K562 (cell line): ENCODE results near the gene ARFGEF3. TPM values are rescaled to one million over a fixed set of nuclear protein-coding genes. Genes with fewer than 3 reads are reported as not detected.

Experiments
- ATAC-seq: fragments of 200-7000 bp; cut with Tn5 transposase; 3 replicates; pipeline ENCODE4 v1.9.1; 2020; ENCODE audit warnings: moderate library complexity
- BruUV-seq: library from RNA; stranded (reverse); fragments of 400-500 nt; replicated peaks from 2 replicates; lab custom pipeline; 2021; lab: Mats Ljungman, UMichigan
- CTCF ChIA-PET: fragments of 300-600 bp; formaldehyde crosslinking; extraction: SDS; loops from one replicate; lab custom pipeline; 2021; ENCODE audit warnings: low intra/inter-chr PET ratio; lab: Yijun Ruan, JAX
- POLR2A ChIA-PET: fragments of 300-600, 350-650 bp; sonication (Branson Sonifier 250); formaldehyde crosslinking; extraction: SDS; loops from one replicate; lab custom pipeline; 2021; ENCODE audit warnings: antibody characterized with exemption, inconsistent platforms; lab: Yijun Ruan, JAX
- DNase-seq, 4 experiments: peaks; one replicate each; pipeline versions ENCODE4 v3.0.0 to v3.0.0-alpha.2; 2011 to 2018; ENCODE audit warnings: low spot score in 3 of 4, mixed read lengths in 3 of 4; ENCODE audit errors: extremely low read depth in 1 of 4
- FAIRE-seq: peaks from 2 replicates; lab custom pipeline; 2011; peaks lifted over from hg19 to GRCh38; lab: Jason Lieb, UNC
- H2AFZ ChIP-seq: 2 replicates; pipeline ENCODE4 v1.6.0; 2011; ENCODE audit warnings: low read depth, low read length, control low read depth, inconsistent platforms
- H3K27ac ChIP-seq: fragments of 200-600 bp; 3 replicates; pipeline ENCODE4 v1.8.0; 2011; ENCODE audit warnings: low read depth, mild to moderate bottlenecking, control low read depth, inconsistent platforms, low read length, moderate library complexity, mixed read lengths; ENCODE audit errors: extremely low read depth
- H3K27me3 ChIP-seq, 2 experiments: fragments of 300-600 bp in 1 of 2; 2 replicates in 1 of 2; 3 replicates in 1 of 2; pipeline versions ENCODE4 v1.6.0 to v1.8.0; 2011; ENCODE audit warnings: inconsistent platforms in 2 of 2, low read length in 2 of 2, mild to moderate bottlenecking in 1 of 2, mixed read lengths in 1 of 2, moderate library complexity in 1 of 2; ENCODE audit not compliant: control insufficient read depth in 2 of 2, insufficient read depth in 2 of 2
- H3K36me3 ChIP-seq: fragments of 300-600 bp; 3 replicates; pipeline ENCODE4 v1.8.0; 2011; ENCODE audit warnings: mild to moderate bottlenecking, low read length, inconsistent platforms; ENCODE audit not compliant: control insufficient read depth, insufficient read depth
- H3K4me1 ChIP-seq, 2 experiments: fragments of 200-600 bp in 1 of 2; replicated peaks in 1 of 2; 2 replicates in 1 of 2; 3 replicates in 1 of 2; pipeline versions ENCODE4 v1.5.1 to v1.8.0; 2011; ENCODE audit warnings: inconsistent platforms in 2 of 2, low read length in 2 of 2, mild to moderate bottlenecking in 1 of 2, mixed read lengths in 1 of 2, moderate library complexity in 1 of 2; ENCODE audit not compliant: control insufficient read depth in 2 of 2, insufficient read depth in 2 of 2
- H3K4me2 ChIP-seq: 2 replicates; pipeline ENCODE4 v1.6.1; 2011; ENCODE audit warnings: low read length, control low read depth, inconsistent platforms, mixed read lengths; ENCODE audit not compliant: insufficient read depth
- H3K4me3 ChIP-seq: fragments of 200-600 bp; sonication (generic), shearing (Covaris generic); 2 replicates; pipeline ENCODE4 v1.5.1; 2016; ENCODE audit warnings: control low read depth, inconsistent platforms
- H3K79me2 ChIP-seq: fragments of 200-600 bp; 3 replicates; pipeline ENCODE4 v1.8.0; 2011; ENCODE audit warnings: low read length, inconsistent platforms; ENCODE audit not compliant: control insufficient read depth, insufficient read depth
- H3K9ac ChIP-seq, 2 experiments: 2 replicates each; pipeline versions ENCODE4 v1.6.0 to v1.6.1; 2011; ENCODE audit warnings: low read depth in 2 of 2, low read length in 2 of 2, control low read depth in 1 of 2, inconsistent platforms in 1 of 2, mild to moderate bottlenecking in 1 of 2, mixed read lengths in 1 of 2; ENCODE audit not compliant: insufficient read depth in 1 of 2
- H3K9me1 ChIP-seq: one replicate; pipeline ENCODE4 v1.6.0; 2011; ENCODE audit warnings: inconsistent platforms, mild to moderate bottlenecking, low read length, moderate library complexity; ENCODE audit not compliant: control insufficient read depth, insufficient read depth
- H3K9me3 ChIP-seq: replicated peaks from 2 replicates; pipeline ENCODE4 v1.5.1; 2011; ENCODE audit warnings: low read depth, low read length, inconsistent platforms; ENCODE audit not compliant: control insufficient read depth, insufficient read depth
- H4K20me1 ChIP-seq: replicated peaks from 2 replicates; pipeline ENCODE4 v1.6.1; 2011; ENCODE audit warnings: low read length, inconsistent platforms, mixed read lengths; ENCODE audit not compliant: control insufficient read depth, insufficient read depth
- GTF2F1 ChIP-seq: IDR thresholded peaks from 2 replicates; pipeline ENCODE4 v1.6.1; 2011; ENCODE audit warnings: low read depth, low read length, improper control_type of control experiment
- HBP1 ChIP-seq: fragments of 450-650 bp; formaldehyde crosslinking; IDR thresholded peaks from 2 replicates; pipeline ENCODE4 v1.4.0; 2022; ENCODE audit warnings: missing genetic modification characterization
- NR3C1 ChIP-seq: sonication (generic); formaldehyde crosslinking; IDR thresholded peaks from 2 replicates; pipeline ENCODE4 v1.8.1; 2022; ENCODE audit warnings: missing genetic modification reagents
- PML ChIP-seq: IDR thresholded peaks from 2 replicates; pipeline ENCODE4 v1.6.1; 2012; ENCODE audit warnings: low read length, inconsistent platforms
- PTTG1 ChIP-seq: fragments of 450-650 bp; IDR thresholded peaks from 2 replicates; pipeline ENCODE4 v1.6.1; 2016; ENCODE audit warnings: low read depth, mild to moderate bottlenecking, missing genetic modification characterization, missing compliant biosample characterization
- RERE ChIP-seq: sonication (generic); formaldehyde crosslinking; IDR thresholded peaks from 2 replicates; pipeline ENCODE4 v1.8.0; 2023; ENCODE audit warnings: missing genetic modification reagents, mild to moderate bottlenecking, borderline replicate concordance
- SRSF1 ChIP-seq: fragments of 200-400 bp; formaldehyde crosslinking; IDR thresholded peaks from 2 replicates; pipeline ENCODE4 v1.6.1; 2017; ENCODE audit warnings: mild to moderate bottlenecking, low read depth, low read length, moderate library complexity
- STAG1 ChIP-seq: sonication (generic); formaldehyde crosslinking; IDR thresholded peaks from 2 replicates; pipeline ENCODE4 v1.5.0; 2020; ENCODE audit warnings: missing genetic modification reagents, borderline replicate concordance
- VEZF1 ChIP-seq: fragments of 200-800 bp; sonication (Bioruptor generic); IDR thresholded peaks from 2 replicates; pipeline ENCODE4 v1.6.1; 2017; ENCODE audit warnings: missing genetic modification characterization, missing compliant biosample characterization
- ZNF384 ChIP-seq: IDR thresholded peaks from 2 replicates; pipeline ENCODE4 v1.6.1; 2012; ENCODE audit warnings: low read depth, low read length, improper control_type of control experiment
- ZNF57 ChIP-seq: fragments of 450-650 bp; formaldehyde crosslinking; IDR thresholded peaks from 2 replicates; pipeline ENCODE4 v1.4.0; 2020; ENCODE audit warnings: mild to moderate bottlenecking, moderate library complexity
- WGBS: fragments of 100-300 bp; shearing (Covaris generic); methylation state at CpG from one replicate; pipeline ENCODE4 v1.1.6; 2016; ENCODE audit warnings: low coverage, mixed read lengths; ENCODE audit not compliant: insufficient coverage; ENCODE audit errors: missing lambda C conversion rate; 5-methylcytosine and 5-hydroxymethylcytosine counted together
- in situ Hi-C: fragments of 300-500 bp; cut with MboI; formaldehyde crosslinking; loops from 4 replicates; pipeline ENCODE4 v1.15.0; 2018; ENCODE audit warnings: inconsistent platforms, mixed read lengths
- intact Hi-C: fragments of 100-400 bp; cut with micrococcal nuclease; formaldehyde crosslinking; loops from 2 replicates; pipeline ENCODE4 v1.14.2; 2022
- polyA plus RNA-seq, 8 experiments: library from polyadenylated mRNA; depleted of rRNA in 4 of 8; stranded (reverse) in 5 of 8; unstranded in 3 of 8; fragments of >200 nt; fragmentation: Nextera tagmentation in 2 of 8; fragmentation: Illumina TruSeq in 1 of 8; extraction: Ambion mirVana in 2 of 8; extraction: Trizol in 1 of 8; gene quantifications; 2 replicates each; pipeline versions ENCODE4 v1.2.1 to v1.2.3, GENCODE V29; 2011 to 2014; ENCODE audit warnings: inconsistent platforms in 1 of 8, missing spikeins in 1 of 8
- total RNA-seq, 7 experiments: library from RNA; depleted of rRNA in 6 of 7; stranded (reverse); fragments of >200 nt in 6 of 7; fragmentation: Illumina TruSeq in 2 of 7; extraction: Trizol in 2 of 7; gene quantifications; 2 replicates each; pipeline versions ENCODE4 v1.2.1 to v1.2.3, GENCODE V29; 2011 to 2021; ENCODE audit warnings: low replicate concordance in 1 of 7

Gene ARFGEF3
- total and polyA plus RNA-seq, 9 of the 15 experiments (the other 6 are each of a cell fraction or from before 2014, with no cell fraction given): under 0.01 to 0.02 TPM; not detected in 7

- TF ChIP-seq HBP1 (no peak), PML (no peak)
- TF ChIP-seq, all 486 proteins: peak for 1
These were observed 61.3 kb downstream of the ARFGEF3 start (continued) for GRCh38 chr6:138222901-138223546.

GRCh38 chr6:138225953-138226352 lies 64.2 kb downstream of the ARFGEF3 start:
- no peak for ATAC-seq
- TF ChIP-seq ZNF57: no peak
- no peak for TF ChIP-seq STAG1 (CRISPR knock-in tag)
- no peak for TF ChIP-seq ZNF384
- no peak for TF ChIP-seq PTTG1
- TF ChIP-seq NR3C1: no peak
- no peak for TF ChIP-seq VEZF1 (CRISPR knock-in tag)
- no peak for TF ChIP-seq RERE (CRISPR knock-in tag)
- TF ChIP-seq GTF2F1: no peak
- no peak for TF ChIP-seq SRSF1

More at GRCh38 chr6:138225953-138226352, 64.2 kb downstream of the ARFGEF3 start:
- intact Hi-C loops (no loop called here), in situ Hi-C loops (no loop called here)
- Histone ChIP-seq H3K4me1 (no peaks in the 10 kb centered on the region), H3K27ac (no peak overlapping the region), H3K4me2 (no peak overlapping the region), H3K9me1 (no peaks in the 10 kb centered on the region), H3K4me3 (no peak overlapping the region), H3K36me3 (no peaks in the 10 kb centered on the region), H2AFZ (no peak overlapping the region), H3K9me3 (no peaks in the 10 kb centered on the region), H3K27me3 (peaks cover 2 to 7% of the 10 kb centered on the region in 2 experiments; a peak in 2 of 5 replicates), H3K79me2 (no peaks in the 10 kb centered on the region), H4K20me1 (no peaks in the 10 kb centered on the region), H3K9ac (no peak overlapping the region)
- DNase-seq: no peak
- CTCF ChIA-PET: no interaction called here
- no peak for FAIRE-seq
- POLR2A ChIA-PET: no interaction called here
- WGBS: 4% methylated on average over 4 of the region's 4 CpGs
- BruUV-seq: no TSS peak
